HepG2 (cell line): ENCODE measurements around the gene EIF4E. TPM values are rescaled to one million over a fixed set of nuclear protein-coding genes. Genes with fewer than 3 reads are reported as not detected.

Experiments used
- CHD4 ChIP-seq: fragments of 200-600 bp; sonication (generic); IDR thresholded peaks from 2 replicates; pipeline ENCODE4 v1.7.0; 2017; ENCODE audit warnings: mild to moderate bottlenecking, low read length, borderline replicate concordance
- GTF3A ChIP-seq: sonication (generic); formaldehyde crosslinking; conservative IDR thresholded peaks from 2 replicates; pipeline ENCODE4 v1.4.0; 2020; ENCODE audit warnings: mild to moderate bottlenecking, missing genetic modification reagents
- GZF1 ChIP-seq: sonication (generic); formaldehyde crosslinking; IDR thresholded peaks from 2 replicates; pipeline ENCODE4 v1.5.1; 2020; ENCODE audit warnings: mild to moderate bottlenecking, missing genetic modification reagents
- MBD4 ChIP-seq: IDR thresholded peaks from 2 replicates; pipeline ENCODE4 v1.6.1; 2012; ENCODE audit warnings: low read length, inconsistent platforms, borderline replicate concordance
- ONECUT2 ChIP-seq: sonication (generic); formaldehyde crosslinking; IDR thresholded peaks from 2 replicates; pipeline ENCODE4 v1.4.0; 2020; ENCODE audit warnings: missing genetic modification reagents
- PITX1 ChIP-seq: sonication (generic); formaldehyde crosslinking; IDR thresholded peaks from 2 replicates; pipeline ENCODE4 v1.5.1; 2020; ENCODE audit warnings: mild to moderate bottlenecking, missing genetic modification reagents
- SNAPC2 ChIP-seq: sonication (generic); formaldehyde crosslinking; IDR thresholded peaks from 2 replicates; pipeline ENCODE4 v1.8.1; 2022; ENCODE audit warnings: mild to moderate bottlenecking, missing genetic modification reagents
- THAP11 ChIP-seq: IDR thresholded peaks from 2 replicates; pipeline ENCODE4 v1.6.1; 2016; ENCODE audit warnings: missing biosample characterization, missing genetic modification reagents
- THYN1 ChIP-seq: sonication (generic); formaldehyde crosslinking; IDR thresholded peaks from 2 replicates; pipeline ENCODE4 v1.8.1; 2023; ENCODE audit warnings: low read depth, mild to moderate bottlenecking, moderate library complexity, missing genetic modification reagents, borderline replicate concordance
- ZBTB34 ChIP-seq: sonication (generic); formaldehyde crosslinking; IDR thresholded peaks from 2 replicates; pipeline ENCODE4 v1.8.0; 2022; ENCODE audit warnings: mild to moderate bottlenecking, missing genetic modification reagents
- ZNF121 ChIP-seq: sonication (generic); formaldehyde crosslinking; IDR thresholded peaks from 2 replicates; pipeline ENCODE4 v1.5.0; 2020; ENCODE audit warnings: mild to moderate bottlenecking, missing genetic modification reagents
- ZNF17 ChIP-seq: sonication (generic); formaldehyde crosslinking; IDR thresholded peaks from 2 replicates; pipeline ENCODE4 v1.5.0; 2020; ENCODE audit warnings: mild to moderate bottlenecking, missing genetic modification reagents
- ZNF180 ChIP-seq: sonication (generic); formaldehyde crosslinking; IDR thresholded peaks from 2 replicates; pipeline ENCODE4 v1.4.0; 2020; ENCODE audit warnings: low read depth, missing genetic modification reagents, borderline replicate concordance
- ZNF280D ChIP-seq: sonication (generic); formaldehyde crosslinking; IDR thresholded peaks from 2 replicates; pipeline ENCODE4 v1.5.1; 2020; ENCODE audit warnings: mild to moderate bottlenecking, missing genetic modification reagents
- ZNF296 ChIP-seq: sonication (generic); formaldehyde crosslinking; conservative IDR thresholded peaks from 2 replicates; pipeline ENCODE4 v1.5.0; 2020; ENCODE audit warnings: mild to moderate bottlenecking, missing genetic modification reagents
- ZNF451 ChIP-seq: sonication (generic); formaldehyde crosslinking; IDR thresholded peaks from 2 replicates; pipeline ENCODE4 v1.5.0; 2020; ENCODE audit warnings: mild to moderate bottlenecking, missing genetic modification reagents
- ZNF564 ChIP-seq: sonication (generic); formaldehyde crosslinking; IDR thresholded peaks from 2 replicates; pipeline ENCODE4 v1.8.1; 2023; ENCODE audit warnings: mild to moderate bottlenecking, missing genetic modification reagents
- ZNF713 ChIP-seq: sonication (generic); formaldehyde crosslinking; IDR thresholded peaks from 2 replicates; pipeline ENCODE4 v1.4.0; 2020; ENCODE audit warnings: mild to moderate bottlenecking, missing genetic modification reagents
- ZNF780A ChIP-seq: sonication (generic); formaldehyde crosslinking; IDR thresholded peaks from 2 replicates; pipeline ENCODE4 v1.8.0; 2022; ENCODE audit warnings: mild to moderate bottlenecking, missing genetic modification reagents, moderate library complexity
- ZNF83 ChIP-seq: sonication (generic); formaldehyde crosslinking; IDR thresholded peaks from 2 replicates; pipeline ENCODE4 v1.4.0; 2020; ENCODE audit warnings: missing genetic modification reagents, mild to moderate bottlenecking, borderline replicate concordance
- ZNF839 ChIP-seq: sonication (generic); formaldehyde crosslinking; IDR thresholded peaks from 2 replicates; pipeline ENCODE4 v1.4.0; 2020; ENCODE audit warnings: missing genetic modification reagents, mild to moderate bottlenecking, borderline replicate concordance
- ZSCAN30 ChIP-seq: sonication (generic); formaldehyde crosslinking; IDR thresholded peaks from 2 replicates; pipeline ENCODE4 v1.5.0; 2020; ENCODE audit warnings: mild to moderate bottlenecking, missing genetic modification reagents
- polyA plus RNA-seq, 8 experiments: library from polyadenylated mRNA; depleted of rRNA in 3 of 8; stranded (reverse) in 7 of 8; unstranded in 1 of 8; fragments of >200 nt; fragmentation: Illumina TruSeq in 4 of 8; extraction: Trizol in 4 of 8; gene quantifications; 2 replicates each; pipeline versions ENCODE4 v1.2.1 to v1.2.3, GENCODE V29; 2011 to 2016; ENCODE audit warnings: low read depth in 4 of 8, missing spikeins in 1 of 8, mixed read lengths in 1 of 8; ENCODE audit not compliant: insufficient read depth in 1 of 8
- total RNA-seq, 5 experiments: library from RNA; depleted of rRNA; stranded (reverse); fragments of >200 nt; fragmentation: Illumina TruSeq; extraction: Trizol; gene quantifications; 2 replicates each; pipeline ENCODE4 v1.2.3, GENCODE V29; 2016; ENCODE audit warnings: low read depth in 1 of 5
- TF ChIP-seq, protein P1 (sequence below): sonication (generic); formaldehyde crosslinking; IDR thresholded peaks from 2 replicates; pipeline ENCODE4 v1.4.0; 2020; ENCODE audit warnings: missing genetic modification reagents
- TF ChIP-seq, protein P2 (sequence below): sonication (generic); formaldehyde crosslinking; IDR thresholded peaks from 2 replicates; pipeline ENCODE4 v1.5.1; 2020; ENCODE audit warnings: missing genetic modification reagents, mild to moderate bottlenecking, borderline replicate concordance

The EIF4E gene
- total and polyA plus RNA-seq, 2 of the 13 experiments (the other 11 are each of a cell fraction or from before 2014, with no cell fraction given) = 50.8 to 194 TPM

DNA sequence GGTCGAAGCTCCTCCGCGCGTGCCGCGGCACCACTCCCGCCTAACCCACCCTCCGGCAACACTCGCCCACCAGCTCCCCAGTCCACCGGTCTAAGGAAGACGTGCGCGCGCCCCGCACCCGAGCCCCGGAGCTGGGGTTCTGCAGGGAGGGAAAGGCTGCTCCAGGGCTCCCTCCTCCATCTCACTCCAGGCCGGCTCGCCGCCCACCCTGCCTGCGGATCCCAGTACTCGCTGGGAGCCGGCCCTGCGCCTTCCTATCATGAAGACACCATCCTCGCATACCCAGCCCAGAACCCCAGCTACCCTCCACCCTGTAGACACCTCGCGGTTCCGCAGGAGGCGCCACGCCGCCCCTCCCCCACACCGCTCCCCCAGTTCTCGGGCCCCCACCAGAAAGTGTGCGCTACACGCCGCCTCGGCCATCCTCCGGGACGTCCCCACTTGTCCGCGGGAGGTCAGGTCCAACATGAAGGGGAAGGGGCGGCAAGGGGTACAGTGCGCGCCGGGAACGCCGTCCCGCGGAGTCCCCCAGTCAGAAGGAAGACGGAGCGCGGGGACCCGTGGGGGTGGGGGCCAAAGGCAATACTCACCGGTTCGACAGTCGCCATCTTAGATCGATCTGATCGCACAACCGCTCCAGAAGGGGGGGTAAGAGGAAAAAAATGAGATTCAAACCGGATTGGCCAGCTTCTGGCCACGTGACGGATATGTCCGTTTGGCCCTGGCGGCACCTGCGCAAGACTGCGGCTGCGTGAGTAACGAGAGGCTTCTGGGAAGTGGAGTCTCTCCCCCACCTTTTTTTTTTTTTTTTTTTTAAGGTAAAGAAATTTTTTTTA lies at the start of gene EIF4E (continued):
- TF ChIP-seq THYN1 (CRISPR knock-in tag) (no peak), ZNF83 (0 out of 2 replicates have a peak, but pooled peaks have one; percentile 61), GTF3A (CRISPR knock-in tag) (no peak), ZNF121 (CRISPR knock-in tag) (peak; percentile 25; the same call in 1 of the 2 replicates), ZNF564 (CRISPR knock-in tag) (0 out of 2 replicates have a peak, but pooled peaks have one; percentile 17), PITX1 (CRISPR knock-in tag) (peak; percentile 50; the same call in 1 of the 2 replicates), ZNF17 (CRISPR knock-in tag) (no peak), ZNF839 (no peak; the same call in 1 of the 2 replicates), ZNF296 (CRISPR knock-in tag) (no peak), GZF1 (CRISPR knock-in tag) (peak; percentile 30; the same call in 1 of the 2 replicates), ZNF180 (CRISPR knock-in tag) (no peak), ZNF280D (CRISPR knock-in tag) (peak; percentile 86; the same call in 1 of the 2 replicates), SNAPC2 (peak; percentile 63), CHD4 (no peak), MBD4 (no peak), ONECUT2 (CRISPR knock-in tag) (peak; percentile 94), ZNF713 (CRISPR knock-in tag) (no peak), ZBTB34 (0 out of 2 replicates have a peak, but pooled peaks have one; percentile 37), ZNF780A (CRISPR knock-in tag) (no peak), THAP11 (CRISPR knock-in tag) (peak; percentile 96), ZSCAN30 (CRISPR knock-in tag) (0 out of 2 replicates have a peak, but pooled peaks have one; percentile 70), ZNF451 (CRISPR knock-in tag) (no peak; the same call in 1 of the 2 replicates)
- TF ChIP-seq, protein P1, sequence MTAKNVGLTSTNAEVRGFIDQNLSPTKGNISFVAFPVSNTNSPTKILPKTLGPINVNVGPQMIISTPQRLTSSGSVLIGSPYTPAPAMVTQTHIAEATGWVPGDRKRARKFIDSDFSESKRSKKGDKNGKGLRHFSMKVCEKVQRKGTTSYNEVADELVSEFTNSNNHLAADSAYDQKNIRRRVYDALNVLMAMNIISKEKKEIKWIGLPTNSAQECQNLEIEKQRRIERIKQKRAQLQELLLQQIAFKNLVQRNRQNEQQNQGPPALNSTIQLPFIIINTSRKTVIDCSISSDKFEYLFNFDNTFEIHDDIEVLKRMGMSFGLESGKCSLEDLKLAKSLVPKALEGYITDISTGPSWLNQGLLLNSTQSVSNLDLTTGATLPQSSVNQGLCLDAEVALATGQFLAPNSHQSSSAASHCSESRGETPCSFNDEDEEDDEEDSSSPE (CRISPR knock-in tag) = peak; percentile 11; the same call in 1 of the 2 replicates
- TF ChIP-seq, protein P2, sequence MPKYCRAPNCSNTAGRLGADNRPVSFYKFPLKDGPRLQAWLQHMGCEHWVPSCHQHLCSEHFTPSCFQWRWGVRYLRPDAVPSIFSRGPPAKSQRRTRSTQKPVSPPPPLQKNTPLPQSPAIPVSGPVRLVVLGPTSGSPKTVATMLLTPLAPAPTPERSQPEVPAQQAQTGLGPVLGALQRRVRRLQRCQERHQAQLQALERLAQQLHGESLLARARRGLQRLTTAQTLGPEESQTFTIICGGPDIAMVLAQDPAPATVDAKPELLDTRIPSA (CRISPR knock-in tag) = no peak
